AG10803 (cell line): ENCODE results near the gene ZRANB3.
A peak's percentile ranks its signal among the peaks of the same experiment; 100 is the strongest.

Experiments used
- DNase-seq: peaks from one replicate; pipeline ENCODE4 v3.0.0; 2010; ENCODE audit warnings: low read depth
- H3K4me3 ChIP-seq: 2 replicates; pipeline ENCODE4 v1.5.1; 2011; ENCODE audit warnings: mild to moderate bottlenecking, low read length, control low read depth
- CTCF ChIP-seq: conservative IDR thresholded peaks from 2 replicates; pipeline ENCODE4 v1.5.1; 2011; ENCODE audit warnings: mild to moderate bottlenecking, low read length, control low read depth, inconsistent platforms

ZRANB3 gene

GRCh38 chr2:135490376-135490775 lies 40.6 kb downstream of the ZRANB3 start:
- no peak for TF ChIP-seq CTCF
- DNase-seq: peak; percentile 60
- H3K4me3 ChIP-seq: no peak overlapping the region

GRCh38 chr2:135485441-135485840 lies 45.6 kb downstream of the ZRANB3 start:
- no peak for DNase-seq
- no peak overlapping the region for H3K4me3 ChIP-seq
- no peak for TF ChIP-seq CTCF

- no peak overlapping the region for H3K4me3 ChIP-seq
Observed at GRCh38 chr2:135475128-135475527, 55.9 kb downstream of the ZRANB3 start.

GRCh38 chr2:135473567-135473966 lies 57.5 kb downstream of the ZRANB3 start:
- DNase-seq: peak; percentile 19
- TF ChIP-seq CTCF: peak; percentile 54
- no peak overlapping the region for H3K4me3 ChIP-seq

More at GRCh38 chr2:135475128-135475527, 55.9 kb downstream of the ZRANB3 start:
- DNase-seq: no peak
- no peak for TF ChIP-seq CTCF

GRCh38 chr2:135471106-135471505 lies 59.9 kb downstream of the ZRANB3 start:
- TF ChIP-seq CTCF: no peak
- no peak overlapping the region for H3K4me3 ChIP-seq
- DNase-seq: no peak

GRCh38 chr2:135457279-135457678 lies 73.7 kb downstream of the ZRANB3 start:
- no peak overlapping the region for H3K4me3 ChIP-seq
- no peak for DNase-seq
- no peak for TF ChIP-seq CTCF

- H3K4me3 ChIP-seq: no peak overlapping the region
- TF ChIP-seq CTCF: no peak
- no peak for DNase-seq
Observed at GRCh38 chr2:135456835-135457234, 74.2 kb downstream of the ZRANB3 start.
